GM19025 (cell line): ENCODE data around the gene CFAP298.
"Not testable (repeated sequence)": the region's sequence is repeated elsewhere in the genome, so short reads cannot be mapped to it uniquely, and the experiment has no call there.

Experiments
- ATAC-seq: cut with Tn5 transposase; IDR thresholded peaks from one replicate; pipeline ENCODE4 v1.9.1; 2021; ENCODE audit warnings: mild to moderate bottlenecking, low read depth, moderate library complexity; ENCODE audit not compliant: unreplicated experiment

CFAP298 gene, protein sequence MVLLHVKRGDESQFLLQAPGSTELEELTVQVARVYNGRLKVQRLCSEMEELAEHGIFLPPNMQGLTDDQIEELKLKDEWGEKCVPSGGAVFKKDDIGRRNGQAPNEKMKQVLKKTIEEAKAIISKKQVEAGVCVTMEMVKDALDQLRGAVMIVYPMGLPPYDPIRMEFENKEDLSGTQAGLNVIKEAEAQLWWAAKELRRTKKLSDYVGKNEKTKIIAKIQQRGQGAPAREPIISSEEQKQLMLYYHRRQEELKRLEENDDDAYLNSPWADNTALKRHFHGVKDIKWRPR

DNA sequence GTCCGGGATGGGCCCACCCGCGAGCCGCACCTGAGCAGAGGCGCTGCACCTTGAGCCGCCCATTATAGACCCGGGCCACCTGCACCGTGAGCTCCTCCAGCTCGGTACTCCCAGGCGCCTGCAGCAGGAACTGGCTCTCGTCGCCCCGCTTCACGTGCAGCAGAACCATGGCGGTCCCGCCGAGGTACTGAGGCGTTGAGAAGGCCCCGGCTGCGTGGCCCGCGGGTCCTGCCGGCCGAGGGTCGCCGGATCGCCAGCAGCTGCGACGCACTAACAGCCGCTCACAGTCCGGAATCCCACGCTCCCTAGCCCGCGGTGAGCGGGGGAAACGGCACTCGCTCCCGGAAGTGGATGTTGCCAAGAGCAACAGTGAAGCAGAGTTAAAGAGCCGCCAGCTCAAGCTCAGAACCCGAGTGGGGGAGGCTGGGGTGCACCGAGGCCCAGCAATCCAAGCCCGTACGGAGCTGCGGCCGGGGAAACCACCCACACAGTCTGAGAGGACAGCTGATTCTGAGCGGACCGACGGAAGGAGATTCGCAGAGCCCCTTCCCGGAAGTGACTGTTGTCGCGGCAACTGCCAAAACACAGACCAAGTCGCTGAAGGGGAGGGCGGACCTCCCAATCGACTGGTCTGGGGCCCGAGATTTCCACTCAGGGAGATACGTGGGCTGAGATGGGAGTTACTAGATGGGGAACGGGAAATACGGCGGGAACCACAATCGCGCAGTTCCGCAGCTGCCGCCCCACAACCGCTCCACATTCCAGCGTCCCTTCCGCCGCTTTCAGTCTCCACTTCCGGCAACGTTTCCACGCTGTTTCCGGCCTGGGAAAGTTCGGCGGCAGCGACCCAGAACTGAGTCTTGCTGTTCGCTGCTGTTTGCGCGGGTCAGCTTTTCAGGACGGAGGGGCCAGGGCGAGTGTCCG lies at the start of gene CFAP298:
Gene CFAP298 (minus strand): TSS at position 303 of the 924 bp plus-strand sequence. CDS start 134 bp downstream, at position 169.
- ATAC-seq, result peak; percentile 92

DNA sequence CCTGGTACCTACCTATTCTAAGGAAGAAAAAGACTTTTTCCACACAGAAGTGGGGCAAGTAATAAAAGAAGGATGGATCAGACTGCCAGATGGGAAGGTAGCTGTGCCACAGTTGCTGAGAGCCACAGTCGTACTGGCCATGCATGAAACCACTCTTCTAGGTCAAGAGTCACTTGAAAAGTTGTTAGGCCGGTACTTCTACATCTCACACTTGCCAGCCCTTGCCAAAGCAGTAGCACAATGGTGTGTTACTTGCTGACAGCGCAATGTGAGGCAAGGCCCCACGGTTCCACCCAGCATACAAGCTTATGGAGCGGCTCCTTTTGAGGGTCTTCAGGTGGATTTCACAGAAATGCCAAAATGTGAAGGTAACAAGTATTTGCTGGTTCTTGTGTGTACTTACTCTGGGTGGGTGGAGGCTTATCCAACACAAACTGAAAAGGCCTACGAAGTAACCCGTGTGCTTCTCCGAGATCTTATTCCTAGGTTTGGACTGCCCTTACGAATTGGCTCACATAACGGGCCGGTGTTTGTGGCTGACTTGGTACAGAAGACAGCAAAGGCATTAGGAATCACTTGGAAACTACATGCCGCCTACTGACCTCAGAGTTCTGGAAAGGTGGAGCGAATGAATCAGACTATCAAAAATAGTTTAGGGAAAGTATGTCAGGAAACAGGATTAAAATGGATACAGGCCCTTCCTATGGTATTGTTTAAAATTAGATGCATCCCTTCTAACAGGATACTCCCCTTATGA lies 49.0 kb upstream of the CFAP298 start:
- ATAC-seq, result not testable (repeated sequence)

DNA sequence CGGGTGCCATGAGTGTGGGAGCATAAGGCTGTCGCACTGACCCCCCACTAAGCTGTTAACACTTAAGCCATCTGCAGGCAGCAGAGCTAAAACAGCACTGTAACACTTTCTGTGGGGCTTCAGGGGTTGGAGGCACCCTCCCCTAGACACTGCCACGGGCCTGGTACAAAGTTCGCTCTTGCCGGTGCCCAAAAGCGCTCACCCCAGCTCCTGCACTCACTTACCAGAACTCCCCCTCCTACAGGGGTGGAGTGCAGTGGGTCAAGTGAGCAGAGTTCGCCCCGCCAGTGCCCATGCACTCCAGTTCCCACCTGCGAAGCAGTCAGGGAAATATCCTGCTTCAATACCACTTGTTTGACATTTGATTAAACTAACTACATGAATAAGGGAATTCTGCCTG lies 46.3 kb upstream of the CFAP298 start:
- ATAC-seq, result no peak

DNA sequence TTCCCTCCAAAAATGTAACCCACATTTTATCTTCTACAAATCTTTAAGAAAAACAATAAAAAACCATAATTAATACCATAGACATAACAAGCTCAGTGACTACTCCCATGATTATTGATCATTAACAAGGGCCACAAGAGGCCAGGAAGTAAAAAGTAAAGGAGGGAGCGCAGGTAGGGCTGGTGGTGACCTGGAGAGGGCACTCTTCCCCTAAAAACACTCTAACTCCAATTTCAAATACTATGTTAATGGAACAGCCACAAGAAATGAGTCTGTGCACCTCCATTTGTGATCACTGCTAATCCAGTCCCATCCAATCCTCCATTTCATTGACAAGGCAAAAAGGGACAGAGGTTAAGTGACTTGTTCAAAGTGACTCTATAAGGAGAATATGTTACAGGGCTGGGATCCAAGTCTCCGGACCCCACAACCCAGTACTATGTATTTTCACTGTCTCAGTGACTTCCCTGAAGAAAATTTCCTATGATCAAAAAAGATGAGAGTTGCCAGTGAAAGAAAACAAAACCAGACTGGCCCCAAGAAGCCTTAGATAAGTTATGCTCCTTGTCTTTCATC lies 41.2 kb upstream of the CFAP298 start:
- no peak for ATAC-seq

DNA sequence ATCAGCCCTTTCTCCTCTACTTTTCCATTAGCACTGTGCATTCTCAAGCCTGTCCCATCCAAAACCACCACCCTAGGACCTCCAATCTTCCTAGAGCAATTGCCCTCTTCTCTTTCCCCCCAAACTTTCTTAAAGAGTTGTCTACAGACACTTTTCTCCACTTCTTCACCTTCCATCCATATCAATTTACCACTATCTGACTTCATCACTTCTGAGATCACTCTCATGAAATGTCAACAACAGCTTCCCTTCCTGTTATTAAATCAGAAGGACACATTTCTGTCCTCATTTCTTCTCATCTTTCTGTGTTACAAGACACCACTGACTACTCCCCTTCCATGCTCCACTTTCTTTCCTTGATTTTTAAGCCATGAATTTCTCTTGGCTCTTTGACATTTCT lies 36.0 kb upstream of the CFAP298 start:
- no peak for ATAC-seq

DNA sequence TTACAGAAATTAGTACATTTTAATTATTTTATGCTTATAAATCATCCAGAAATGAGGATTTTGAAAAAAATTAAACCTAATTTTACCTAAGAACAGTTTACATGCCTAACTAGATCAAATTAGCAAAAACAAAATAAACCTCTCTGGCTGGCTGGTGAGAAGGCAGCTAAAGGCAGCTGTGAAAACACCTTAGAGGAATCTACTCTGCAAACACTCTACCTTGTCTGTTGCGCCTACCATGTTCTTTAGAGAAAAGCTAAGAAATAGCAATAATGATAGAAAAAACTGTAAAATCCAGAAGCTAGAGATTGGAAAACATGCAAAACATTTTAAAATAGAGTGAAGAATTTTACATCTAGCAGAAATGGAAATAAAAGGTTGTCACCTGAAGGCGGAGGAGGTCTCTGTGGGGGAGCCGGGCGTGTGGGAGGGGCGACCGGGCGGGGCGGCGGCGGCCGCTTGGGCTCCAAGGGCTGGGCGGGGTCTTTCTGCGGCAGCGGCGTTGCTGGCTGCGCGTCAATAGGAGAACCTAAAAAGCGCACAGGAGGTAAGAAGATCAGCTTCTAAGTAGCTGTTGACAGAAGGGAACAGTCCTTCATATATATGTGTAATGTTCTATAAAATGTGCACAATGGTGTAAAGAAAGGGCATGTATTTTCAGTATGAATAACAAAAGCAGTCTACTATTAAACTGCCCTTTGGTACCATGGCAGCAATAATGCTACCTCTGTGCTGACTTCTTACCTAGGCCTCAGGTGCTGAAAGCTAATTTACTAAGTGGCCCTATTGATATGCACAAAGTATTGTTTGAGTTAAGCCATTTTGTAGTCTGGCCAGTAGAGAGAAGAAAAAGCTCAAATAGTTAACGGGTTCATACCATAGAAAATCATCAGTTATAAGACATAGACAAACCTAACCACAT lies 33.3 kb upstream of the CFAP298 start:
- ATAC-seq, result no peak

DNA sequence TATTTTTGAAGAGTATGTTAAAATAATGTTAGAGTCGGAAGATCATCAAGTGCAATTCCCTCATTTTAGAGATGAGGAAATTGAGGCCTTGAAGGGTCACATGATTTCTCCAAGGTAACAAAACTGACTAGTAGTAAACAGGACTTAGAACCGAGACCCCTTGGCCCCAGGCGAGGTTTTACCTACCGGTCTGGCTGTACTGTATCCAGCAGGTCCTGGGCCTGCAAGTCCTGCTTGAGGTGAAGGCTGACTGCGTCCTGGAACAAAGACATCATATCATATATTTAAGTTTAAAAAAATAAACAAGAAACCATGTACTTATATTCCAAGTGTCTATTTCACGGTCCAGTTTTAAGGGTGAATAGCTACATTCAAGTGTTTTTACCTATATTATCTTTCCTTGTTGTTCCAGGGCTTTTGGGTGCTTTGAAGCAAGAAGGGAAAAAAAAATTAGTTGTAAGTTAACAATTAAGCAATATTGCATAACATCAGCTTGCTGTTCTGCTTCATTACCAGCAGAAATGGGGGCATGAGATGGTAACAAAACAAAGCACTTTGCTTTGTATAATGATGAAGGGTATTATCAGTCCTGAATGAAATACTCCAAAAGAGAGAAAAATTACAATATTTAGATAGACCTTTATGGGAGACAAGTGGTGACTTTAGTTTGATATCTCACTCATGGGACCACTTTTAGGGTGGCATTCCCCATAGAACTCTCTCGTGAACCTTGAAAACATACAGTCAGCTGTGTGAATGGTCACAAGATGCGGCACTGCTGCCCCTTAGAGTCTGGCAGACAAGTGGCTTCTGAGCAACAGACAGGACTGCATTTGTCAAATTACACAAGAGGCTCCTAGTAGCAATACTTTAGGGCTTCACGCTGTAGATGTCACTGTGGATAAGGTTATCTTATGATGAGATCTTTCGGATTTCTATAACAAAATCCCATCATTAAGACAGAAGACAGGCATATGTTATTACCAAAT lies 29.8 kb upstream of the CFAP298 start:
- no peak for ATAC-seq

DNA sequence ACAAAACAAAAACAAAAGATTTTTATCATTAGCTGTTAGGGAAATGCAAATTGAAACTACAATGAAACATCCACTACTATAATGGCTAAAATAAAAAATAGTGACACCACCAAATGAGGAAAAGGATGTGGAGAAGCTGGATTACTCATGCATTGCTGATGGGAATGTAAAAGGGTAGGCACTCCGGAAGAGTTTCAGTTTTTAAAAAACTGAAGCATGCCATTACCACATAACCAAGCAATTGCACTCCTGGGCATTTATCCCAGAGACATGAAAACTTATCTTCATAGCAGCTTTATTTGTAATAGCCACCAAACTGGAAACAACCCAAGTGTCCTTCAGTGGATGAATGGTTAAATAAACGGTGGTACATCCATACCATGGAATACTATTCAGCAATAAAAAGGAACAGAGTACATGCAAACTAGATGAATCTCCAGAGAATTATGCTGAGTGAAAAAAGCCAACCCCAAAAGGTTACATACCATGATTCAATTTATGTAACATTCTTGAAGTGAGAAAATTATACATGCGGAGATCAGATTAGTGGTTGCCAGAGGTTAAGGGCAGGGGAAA lies 14.5 kb upstream of the CFAP298 start:
- ATAC-seq, result no peak

DNA sequence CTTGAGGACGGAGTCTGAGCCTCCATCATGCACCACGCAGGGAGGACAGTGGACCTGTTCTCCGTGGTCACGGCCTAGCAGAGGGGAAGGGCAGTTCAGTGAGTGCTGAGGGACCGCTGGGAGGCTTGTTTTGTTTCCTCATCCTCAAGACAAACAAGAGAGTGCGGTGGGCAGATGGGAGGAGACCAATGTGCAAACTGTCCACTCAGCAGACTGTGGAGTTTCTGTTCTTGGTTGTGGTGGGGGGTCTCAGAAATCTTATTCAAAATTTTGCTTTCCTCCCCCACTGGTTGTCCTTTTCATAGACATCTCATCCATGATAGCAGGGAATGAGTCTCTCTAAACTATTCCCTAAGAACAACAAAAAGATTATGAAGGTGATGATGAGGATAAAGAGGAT lies 6.0 kb upstream of the CFAP298 start:
- not testable (repeated sequence) for ATAC-seq

DNA sequence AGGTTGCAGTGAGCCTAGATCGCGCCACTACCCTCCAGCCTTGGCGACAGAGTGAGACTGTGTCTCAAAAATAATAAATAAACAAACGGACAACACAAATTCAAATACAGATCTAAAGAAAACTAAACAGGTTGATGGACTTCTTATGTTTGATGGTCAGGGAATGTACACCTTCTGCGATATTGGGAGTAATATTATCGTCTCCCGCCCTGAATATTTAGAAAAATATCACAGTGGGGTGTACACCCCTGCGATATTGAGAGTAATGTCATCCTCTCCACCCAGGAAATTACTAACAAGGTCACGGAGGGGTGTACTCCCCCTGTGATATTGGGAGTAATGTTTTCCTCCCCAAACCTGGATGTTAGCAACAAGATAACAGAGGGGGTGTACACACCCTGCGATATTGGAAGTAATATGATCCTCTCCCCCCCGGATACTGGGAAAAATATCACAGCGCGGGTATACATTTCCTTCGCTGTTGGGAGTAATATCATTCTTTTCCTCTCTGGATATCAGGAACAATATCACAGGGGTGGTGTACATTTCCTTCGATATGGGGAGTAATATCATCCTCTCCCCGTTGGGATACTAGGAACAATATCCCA lies 1.4 kb upstream of the CFAP298 start:
- no peak for ATAC-seq

DNA sequence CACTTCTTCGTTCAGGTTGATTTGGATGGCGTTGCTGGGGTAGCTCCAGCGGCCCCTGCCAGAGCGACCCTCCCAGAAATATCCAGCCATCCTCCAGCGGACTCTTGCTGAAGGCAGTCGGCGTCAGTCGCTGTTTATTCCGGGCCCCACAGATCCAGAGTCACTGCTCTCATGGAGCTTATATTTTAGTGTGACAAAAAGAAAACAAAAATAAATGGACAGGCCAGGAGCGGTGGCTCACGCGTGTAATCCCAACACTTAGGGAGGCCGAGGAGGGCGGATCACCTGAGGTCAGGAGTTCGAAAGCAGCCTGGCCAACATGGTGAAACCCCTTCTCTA lies 791 bp upstream of the CFAP298 start:
- ATAC-seq, result no peak

DNA sequence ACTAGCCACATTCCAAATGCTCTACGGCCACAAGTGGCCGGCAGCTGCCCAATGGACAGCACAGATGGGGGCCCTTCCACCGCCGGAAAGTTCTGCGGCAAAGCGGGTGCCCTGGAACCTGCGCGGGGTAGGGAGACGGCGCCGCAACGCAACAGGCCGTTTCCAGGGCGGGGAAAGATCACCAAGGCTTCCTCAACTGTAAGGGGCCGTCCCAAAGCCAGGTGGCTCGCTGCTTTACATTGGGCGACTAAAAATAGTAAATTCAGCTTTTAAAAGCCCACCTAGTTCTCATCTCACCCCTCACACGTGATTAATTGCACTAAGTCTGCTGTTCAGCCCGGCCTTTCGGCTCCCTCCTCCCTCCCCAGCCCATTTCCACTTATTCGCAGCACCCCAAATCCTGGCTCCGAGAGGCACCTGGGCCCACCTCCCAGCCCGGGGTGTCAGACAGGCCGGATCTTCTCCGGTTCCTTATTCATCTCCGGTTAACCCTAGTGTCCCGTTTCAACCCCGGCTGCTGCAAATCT lies 643 bp downstream of the CFAP298 start:
- ATAC-seq, result no peak

DNA sequence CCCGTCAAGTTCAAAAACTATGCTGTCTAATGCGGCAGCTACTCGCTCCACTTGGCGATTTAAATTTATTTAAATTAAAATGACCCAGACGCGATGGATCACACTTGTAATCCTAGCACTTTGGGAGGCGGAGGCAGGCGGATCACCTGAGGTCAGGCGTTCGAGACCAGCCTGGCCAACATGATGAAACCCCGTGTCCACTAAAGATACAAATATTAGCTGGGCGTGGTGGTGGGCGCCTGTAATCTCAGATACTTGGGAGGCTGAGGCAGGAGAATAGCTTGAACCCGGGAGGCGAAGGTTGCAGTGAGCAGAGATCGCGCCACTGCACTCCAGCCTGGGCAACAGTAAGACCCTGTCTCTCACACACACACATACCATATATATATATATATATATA lies 1.2 kb downstream of the CFAP298 start:
- ATAC-seq, result not testable (repeated sequence)

DNA sequence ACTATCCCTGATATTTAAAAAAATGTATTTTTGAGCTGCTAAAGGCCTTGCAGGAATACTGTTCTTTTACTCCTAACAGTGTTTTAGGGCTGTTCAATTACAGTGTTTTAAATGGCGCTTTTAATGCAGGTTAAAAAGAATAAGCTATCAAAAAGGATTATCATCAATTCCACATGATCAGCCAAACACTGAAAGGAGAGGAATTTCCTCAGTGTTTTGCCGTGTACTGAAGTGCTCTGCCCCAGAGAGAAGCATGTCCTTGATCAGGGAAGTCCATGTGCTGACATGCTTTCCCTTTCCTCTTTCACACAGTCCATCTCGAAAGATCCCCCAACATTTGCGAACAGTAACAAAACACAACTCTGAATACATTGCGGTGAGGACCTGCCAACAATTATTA lies 3.3 kb downstream of the CFAP298 start:
- ATAC-seq, result no peak

DNA sequence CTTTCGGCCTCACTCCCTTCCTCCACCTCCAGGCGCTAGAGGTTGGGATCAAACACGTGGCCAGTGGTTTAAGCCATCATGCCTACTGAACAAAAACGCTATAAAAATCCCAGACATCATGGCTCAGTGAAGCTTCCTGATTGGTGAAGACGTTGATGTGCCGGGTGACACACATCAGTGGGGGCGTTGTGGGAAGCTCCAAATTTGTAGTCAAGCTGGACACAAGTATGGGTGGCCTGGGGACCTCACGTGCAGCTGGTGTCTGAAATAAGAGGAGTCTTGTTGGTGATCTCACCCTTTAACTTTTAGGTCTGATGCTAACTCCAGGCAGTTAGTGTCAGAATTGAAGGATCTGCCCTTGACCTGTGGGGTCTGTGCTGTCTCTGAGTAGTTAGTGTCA lies 6.7 kb downstream of the CFAP298 start:
- no peak for ATAC-seq

DNA sequence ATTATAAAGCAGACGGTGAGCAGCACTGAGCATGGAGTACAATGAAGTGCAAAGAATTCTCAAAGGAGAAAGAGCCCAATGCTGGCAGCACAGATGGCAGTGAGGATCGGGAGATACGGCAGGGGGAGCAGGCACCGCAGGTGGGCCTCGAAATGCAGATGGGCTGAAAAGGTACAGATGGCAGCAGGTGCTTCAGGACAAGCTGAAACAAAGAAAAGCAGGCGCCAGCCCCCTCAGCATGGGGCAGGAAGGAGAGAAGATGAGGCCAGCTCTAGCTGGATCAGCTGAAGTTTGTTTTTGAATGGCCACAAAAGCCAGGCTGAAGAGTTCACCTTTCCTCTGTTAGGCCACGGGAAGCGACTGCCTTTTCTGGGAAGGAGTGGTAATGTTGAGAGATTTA lies 7.7 kb downstream of the CFAP298 start:
- no peak for ATAC-seq

DNA sequence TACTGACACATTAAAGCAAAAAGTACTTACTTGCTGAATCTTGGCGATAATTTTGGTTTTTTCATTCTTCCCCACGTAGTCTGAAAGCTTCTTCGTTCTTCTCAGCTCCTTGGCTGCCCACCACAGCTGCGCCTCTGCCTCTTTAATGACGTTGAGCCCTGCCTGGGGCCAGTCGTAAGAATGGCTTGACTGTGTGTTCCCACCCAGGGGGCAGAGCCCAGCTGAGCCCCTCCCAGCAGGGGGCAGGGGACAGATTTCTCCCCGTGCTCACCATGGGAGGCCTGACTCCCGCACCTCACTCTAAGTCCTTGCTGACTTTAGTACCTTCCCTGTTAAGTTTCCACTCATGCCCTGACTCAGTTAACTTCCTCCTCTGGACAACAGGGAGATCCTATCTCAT lies 9.0 kb downstream of the CFAP298 start:
- no peak for ATAC-seq

DNA sequence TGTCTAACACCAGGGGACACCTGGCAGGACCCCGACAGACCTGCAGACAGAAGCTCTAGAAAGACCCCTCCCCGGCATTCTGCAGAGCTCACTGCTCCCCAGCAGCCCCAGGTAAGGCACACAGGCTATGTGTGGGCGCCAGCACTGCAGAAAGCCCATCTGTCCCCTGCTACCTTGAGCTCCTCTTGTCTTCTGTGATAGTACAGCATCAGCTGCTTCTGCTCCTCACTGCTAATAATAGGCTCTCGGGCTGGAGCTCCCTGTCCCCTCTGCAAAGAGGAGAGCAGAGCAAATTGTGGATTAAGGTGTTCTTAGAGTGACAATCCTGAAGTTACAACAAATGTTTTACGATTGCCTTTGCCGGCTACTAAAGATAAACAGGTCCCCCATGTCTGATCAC lies 10.1 kb downstream of the CFAP298 start:
- no peak for ATAC-seq
